Smooth muscle cell (in vitro differentiated cells): ENCODE data around the gene IRF6. TPM values are rescaled to one million over a fixed set of nuclear protein-coding genes. Genes with fewer than 3 reads are reported as not detected.

ENCODE experiments used
- DNase-seq: peaks from one replicate; lab custom pipeline; 2025; ENCODE audit not compliant: unreplicated experiment; lab: John Stamatoyannopoulos, UW
- H2AFZ ChIP-seq: fragments of 200-600 bp; sonication (generic); 2 replicates; pipeline ENCODE4 v1.6.0; 2016; ENCODE audit warnings: antibody characterized with exemption, low read depth, mild to moderate bottlenecking
- H3F3A ChIP-seq: fragments of 200-600 bp; sonication (generic); 2 replicates; pipeline ENCODE4 v1.6.0; 2017; ENCODE audit warnings: antibody characterized with exemption, low read depth
- H3K27ac ChIP-seq: fragments of 200-600 bp; sonication (generic); 2 replicates; pipeline ENCODE4 v1.5.1; 2016; ENCODE audit warnings: low read depth, mild to moderate bottlenecking
- H3K27me3 ChIP-seq: fragments of 200-600 bp; sonication (generic); 2 replicates; pipeline ENCODE4 v1.6.1; 2016; ENCODE audit warnings: low read depth, mild to moderate bottlenecking
- H3K36me3 ChIP-seq: fragments of 200-600 bp; sonication (generic); 2 replicates; pipeline ENCODE4 v1.5.1; 2016; ENCODE audit warnings: low read depth
- H3K4me1 ChIP-seq: fragments of 200-600 bp; sonication (generic); 2 replicates; pipeline ENCODE4 v1.5.1; 2016; ENCODE audit warnings: low read depth
- H3K4me2 ChIP-seq: fragments of 200-600 bp; sonication (generic); 2 replicates; pipeline ENCODE4 v1.6.0; 2016; ENCODE audit warnings: mild to moderate bottlenecking
- H3K4me3 ChIP-seq: fragments of 200-600 bp; sonication (generic); 2 replicates; pipeline ENCODE4 v1.5.1; 2016; ENCODE audit warnings: mild to moderate bottlenecking
- H3K79me2 ChIP-seq: fragments of 200-600 bp; sonication (generic); 2 replicates; pipeline ENCODE4 v1.6.0; 2016; ENCODE audit warnings: low read depth, mild to moderate bottlenecking
- H3K9ac ChIP-seq: fragments of 200-600 bp; sonication (generic); 2 replicates; pipeline ENCODE4 v1.6.0; 2016; ENCODE audit warnings: low read depth
- H3K9me3 ChIP-seq: fragments of 200-600 bp; sonication (generic); replicated peaks from 2 replicates; pipeline ENCODE4 v1.5.1; 2016; ENCODE audit warnings: low read depth
- H4K20me1 ChIP-seq: fragments of 200-600 bp; sonication (generic); 2 replicates; pipeline ENCODE4 v1.6.0; 2016; ENCODE audit warnings: low read depth
- WGBS: methylation state at CpG from one replicate; pipeline ENCODE4 v1.1.7; 2016; ENCODE audit warnings: low lambda C conversion rate; 5-methylcytosine and 5-hydroxymethylcytosine counted together
- polyA plus RNA-seq: library from polyadenylated mRNA; unstranded; fragments of >200 nt; fragmentation: Nextera tagmentation; extraction: Ambion mirVana; gene quantifications from 2 replicates; pipeline ENCODE4 v1.2.1, GENCODE V29; 2016
- total RNA-seq: library from RNA; depleted of rRNA; stranded (reverse); fragments of >200 nt; gene quantifications from 2 replicates; pipeline ENCODE4 v1.2.3, GENCODE V29; 2014
- TF ChIP-seq, protein P1 (sequence below): fragments of 200-600 bp; sonication (generic); IDR thresholded peaks from 2 replicates; pipeline ENCODE4 v1.5.1; 2017; ENCODE audit warnings: borderline replicate concordance, mild to moderate bottlenecking, antibody characterized with exemption; ENCODE audit not compliant: insufficient read depth, poor library complexity, severe bottlenecking

Gene IRF6
- total and polyA plus RNA-seq, 2 experiments from 2014 or later, result 18.1 to 59.6 TPM

- DNase-seq, result no peak
- no peaks in the 10 kb centered on the region for H4K20me1 ChIP-seq
- no peaks in the 10 kb centered on the region for H3K9me3 ChIP-seq
- 65% methylated on average over 2 of the region's 2 CpGs for WGBS
- peaks cover 4% of the 10 kb centered on the region for H3K4me1 ChIP-seq
- H3K79me2 ChIP-seq, result no peaks in the 10 kb centered on the region
- no peaks in the 10 kb centered on the region for H3K36me3 ChIP-seq
- H3K4me2 ChIP-seq, result no peak overlapping the region
- H3K27me3 ChIP-seq, result no peaks in the 10 kb centered on the region
- no peak overlapping the region for H3K9ac ChIP-seq
- TF ChIP-seq, protein P1, sequence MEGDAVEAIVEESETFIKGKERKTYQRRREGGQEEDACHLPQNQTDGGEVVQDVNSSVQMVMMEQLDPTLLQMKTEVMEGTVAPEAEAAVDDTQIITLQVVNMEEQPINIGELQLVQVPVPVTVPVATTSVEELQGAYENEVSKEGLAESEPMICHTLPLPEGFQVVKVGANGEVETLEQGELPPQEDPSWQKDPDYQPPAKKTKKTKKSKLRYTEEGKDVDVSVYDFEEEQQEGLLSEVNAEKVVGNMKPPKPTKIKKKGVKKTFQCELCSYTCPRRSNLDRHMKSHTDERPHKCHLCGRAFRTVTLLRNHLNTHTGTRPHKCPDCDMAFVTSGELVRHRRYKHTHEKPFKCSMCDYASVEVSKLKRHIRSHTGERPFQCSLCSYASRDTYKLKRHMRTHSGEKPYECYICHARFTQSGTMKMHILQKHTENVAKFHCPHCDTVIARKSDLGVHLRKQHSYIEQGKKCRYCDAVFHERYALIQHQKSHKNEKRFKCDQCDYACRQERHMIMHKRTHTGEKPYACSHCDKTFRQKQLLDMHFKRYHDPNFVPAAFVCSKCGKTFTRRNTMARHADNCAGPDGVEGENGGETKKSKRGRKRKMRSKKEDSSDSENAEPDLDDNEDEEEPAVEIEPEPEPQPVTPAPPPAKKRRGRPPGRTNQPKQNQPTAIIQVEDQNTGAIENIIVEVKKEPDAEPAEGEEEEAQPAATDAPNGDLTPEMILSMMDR, result no peak
- H3F3A ChIP-seq, result peaks cover 6% of the 10 kb centered on the region
- no peak overlapping the region for H3K27ac ChIP-seq
- H3K4me3 ChIP-seq, result no peak overlapping the region
- H2AFZ ChIP-seq, result no peak overlapping the region
Observed at GRCh38 chr1:209766051-209766450, 39.9 kb downstream of the IRF6 start.

DNA sequence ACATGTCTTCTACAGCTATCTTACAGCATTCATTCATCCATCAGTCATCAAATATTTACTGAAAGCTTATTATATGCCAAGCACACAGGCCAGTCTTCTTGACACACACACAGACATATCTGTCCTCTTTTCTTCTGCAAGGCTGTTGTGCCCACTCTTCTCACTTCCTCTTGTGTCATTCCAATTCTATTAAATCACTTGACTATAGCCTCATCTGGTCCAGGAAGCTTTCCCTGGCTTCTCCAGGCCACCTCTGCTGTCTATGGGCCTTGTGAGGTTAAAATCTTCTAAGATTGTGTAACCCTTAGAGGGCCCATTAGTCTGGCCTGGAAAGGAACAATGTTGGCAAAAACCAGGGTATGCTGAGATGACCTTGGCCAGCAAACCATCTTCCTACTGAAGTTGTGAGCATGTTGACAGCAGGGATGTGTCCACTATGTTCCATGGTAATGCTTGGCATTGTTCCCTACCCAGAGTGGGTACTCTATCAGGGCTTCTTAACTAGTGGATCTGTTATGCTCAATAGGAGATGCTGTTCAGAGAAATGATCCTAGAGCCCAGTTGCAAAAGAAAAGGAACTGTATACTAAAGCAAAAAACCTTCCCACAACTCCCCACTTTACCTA lies 44.8 kb downstream of the IRF6 start:
- H2AFZ ChIP-seq, result no peak overlapping the region
- no peaks in the 10 kb centered on the region for H3K9me3 ChIP-seq
- H3K4me2 ChIP-seq, result no peak overlapping the region
- DNase-seq, result no peak
- no peak overlapping the region for H3K4me3 ChIP-seq
- H3K27me3 ChIP-seq, result peaks cover 7% of the 10 kb centered on the region
- H3K27ac ChIP-seq, result no peak overlapping the region
- TF ChIP-seq, protein P1, result no peak
- H3K36me3 ChIP-seq, result no peaks in the 10 kb centered on the region
- H3K4me1 ChIP-seq, result no peaks in the 10 kb centered on the region
- H4K20me1 ChIP-seq, result no peaks in the 10 kb centered on the region
- H3K9ac ChIP-seq, result no peak overlapping the region
- no peaks in the 10 kb centered on the region for H3K79me2 ChIP-seq
- H3F3A ChIP-seq, result no peaks in the 10 kb centered on the region

DNA sequence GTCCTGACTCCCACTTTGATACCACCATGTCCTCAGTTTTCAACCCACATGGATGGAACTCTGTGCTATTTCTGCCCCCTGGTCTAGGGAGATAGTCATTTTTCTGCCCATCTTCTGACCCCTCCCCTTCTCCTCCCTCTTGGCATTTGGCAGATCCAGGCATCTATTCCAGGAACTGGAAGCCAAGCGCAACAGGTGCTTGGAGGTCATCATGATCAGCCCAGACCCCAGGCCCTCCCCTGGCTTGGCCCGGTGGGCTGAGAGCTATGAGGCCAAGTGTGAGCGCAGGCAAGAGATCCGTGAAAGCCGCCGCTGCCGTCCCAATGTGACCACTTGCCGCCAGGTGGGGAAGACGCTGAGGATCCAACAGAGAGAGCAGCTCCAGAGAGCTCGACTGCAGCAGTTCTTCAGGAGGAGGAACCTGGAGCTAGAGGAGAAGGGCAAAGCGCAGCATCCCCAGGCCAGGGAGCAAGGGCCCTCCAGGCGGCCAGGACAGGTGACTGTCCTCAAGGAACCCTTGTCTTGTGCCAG lies 46.0 kb downstream of the IRF6 start:
- Histone ChIP-seq H3K9ac (no peak overlapping the region), H3K4me3 (no peak overlapping the region), H2AFZ (no peak overlapping the region), H3K27me3 (peaks cover 7% of the 10 kb centered on the region), H3K4me2 (no peak overlapping the region), H3K4me1 (no peaks in the 10 kb centered on the region), H3K9me3 (no peaks in the 10 kb centered on the region), H3F3A (no peaks in the 10 kb centered on the region), H3K79me2 (no peaks in the 10 kb centered on the region), H3K27ac (no peak overlapping the region), H3K36me3 (no peaks in the 10 kb centered on the region), H4K20me1 (no peaks in the 10 kb centered on the region)
- TF ChIP-seq, protein P1, result no peak
- DNase-seq, result no peak
- 91% methylated on average over 12 of the region's 12 CpGs for WGBS

GRCh38 chr1:209758400-209758799 lies 47.5 kb downstream of the IRF6 start:
- Histone ChIP-seq H3K4me3 (no peak overlapping the region), H3K27ac (no peak overlapping the region), H3K4me1 (no peaks in the 10 kb centered on the region), H4K20me1 (no peaks in the 10 kb centered on the region), H3K79me2 (no peaks in the 10 kb centered on the region), H3K36me3 (no peaks in the 10 kb centered on the region), H3K9ac (no peak overlapping the region), H3F3A (no peaks in the 10 kb centered on the region), H3K9me3 (no peaks in the 10 kb centered on the region), H3K4me2 (no peak overlapping the region), H3K27me3 (peaks cover 7% of the 10 kb centered on the region), H2AFZ (no peak overlapping the region)
- WGBS, result 58% methylated on average over 3 of the region's 3 CpGs
- TF ChIP-seq, protein P1, result no peak
- no peak for DNase-seq
